Mesenchymal stem cell (in vitro differentiated cells and primary cell): ENCODE results near the gene RHOB.
"Not testable (repeated sequence)": the region's sequence is repeated elsewhere in the genome, so short reads cannot be mapped to it uniquely, and the experiment has no call there.

Experiments
- DNase-seq: peaks from one replicate; pipeline ENCODE4 v3.0.0-alpha.2; 2013
- H2AFZ ChIP-seq: one replicate; pipeline ENCODE4 v1.6.1; 2013; ENCODE audit warnings: low read depth, mild to moderate bottlenecking, control low read depth, inconsistent platforms, low read length, moderate library complexity
- H2AK5ac ChIP-seq: 2 replicates; pipeline ENCODE4 v1.6.1; 2013; ENCODE audit warnings: low read length, moderate library complexity, mild to moderate bottlenecking, inconsistent platforms; ENCODE audit not compliant: severe bottlenecking
- H2BK120ac ChIP-seq: one replicate; pipeline ENCODE4 v1.6.1; 2013; ENCODE audit warnings: low read depth, mild to moderate bottlenecking, inconsistent platforms, low read length, moderate library complexity
- H2BK12ac ChIP-seq, 2 experiments: one replicate each; pipeline ENCODE4 v1.6.1; 2013; ENCODE audit warnings: inconsistent platforms in 2 of 2, low read length in 2 of 2, mild to moderate bottlenecking in 2 of 2, moderate library complexity in 2 of 2, control low read depth in 1 of 2
- H2BK15ac ChIP-seq: one replicate; pipeline ENCODE4 v1.6.1; 2013; ENCODE audit warnings: mild to moderate bottlenecking, low read depth, inconsistent platforms; ENCODE audit not compliant: poor library complexity, severe bottlenecking
- H2BK5ac ChIP-seq: 2 replicates; pipeline ENCODE4 v1.6.1; 2013; ENCODE audit warnings: low read depth, mild to moderate bottlenecking, low read length, control low read depth, inconsistent platforms; ENCODE audit not compliant: poor library complexity, severe bottlenecking
- H3K14ac ChIP-seq, 2 experiments: one replicate each; pipeline ENCODE4 v1.6.1; 2013; ENCODE audit warnings: inconsistent platforms in 2 of 2, low read length in 2 of 2, control low read depth in 1 of 2, mild to moderate bottlenecking in 1 of 2, moderate library complexity in 1 of 2
- H3K18ac ChIP-seq, 2 experiments: one replicate each; pipeline ENCODE4 v1.6.1; 2013; ENCODE audit warnings: inconsistent platforms in 2 of 2, low read length in 2 of 2, control low read depth in 1 of 2, low read depth in 1 of 2, mild to moderate bottlenecking in 1 of 2
- H3K23ac ChIP-seq, 2 experiments: one replicate each; pipeline ENCODE4 v1.6.1; 2013; ENCODE audit warnings: inconsistent platforms in 2 of 2, low read length in 2 of 2, mild to moderate bottlenecking in 2 of 2, moderate library complexity in 2 of 2, control low read depth in 1 of 2
- H3K27ac ChIP-seq: 2 replicates; pipeline ENCODE4 v1.5.1; 2013; ENCODE audit warnings: mild to moderate bottlenecking, moderate library complexity, low read length, control low read depth, inconsistent platforms; ENCODE audit not compliant: poor library complexity, severe bottlenecking
- H3K27me3 ChIP-seq, 2 experiments: 2 replicates each; pipeline versions ENCODE4 v1.6.1 to v1.7.0; 2013; ENCODE audit warnings: low read length in 2 of 2, mild to moderate bottlenecking in 2 of 2, moderate library complexity in 2 of 2, control low read depth in 1 of 2, inconsistent platforms in 1 of 2; ENCODE audit not compliant: control insufficient read depth in 1 of 2, insufficient read depth in 1 of 2
- H3K36me3 ChIP-seq, 2 experiments: 2 replicates each; pipeline versions ENCODE4 v1.6.1 to v1.7.0; 2013; ENCODE audit warnings: low read length in 2 of 2, control low read depth in 1 of 2, inconsistent platforms in 1 of 2, low read depth in 1 of 2, mild to moderate bottlenecking in 1 of 2; ENCODE audit not compliant: insufficient read depth in 2 of 2, control insufficient read depth in 1 of 2
- H3K4ac ChIP-seq, 2 experiments: one replicate each; pipeline ENCODE4 v1.6.1; 2013; ENCODE audit warnings: inconsistent platforms in 2 of 2, low read length in 2 of 2, mild to moderate bottlenecking in 2 of 2, moderate library complexity in 2 of 2, control low read depth in 1 of 2, low read depth in 1 of 2
- H3K4me1 ChIP-seq: 2 replicates; pipeline ENCODE4 v1.6.1; 2013; ENCODE audit warnings: low read depth, low read length, control low read depth; ENCODE audit not compliant: control insufficient read depth, insufficient read depth
- H3K4me2 ChIP-seq: 2 replicates; pipeline ENCODE4 v1.6.1; 2013; ENCODE audit warnings: low read length, mild to moderate bottlenecking, inconsistent platforms; ENCODE audit not compliant: poor library complexity, severe bottlenecking
- H3K4me3 ChIP-seq, 2 experiments: 2 replicates each; pipeline versions ENCODE4 v1.5.1 to v1.7.0; 2013; ENCODE audit warnings: low read length in 2 of 2, mild to moderate bottlenecking in 2 of 2, control low read depth in 1 of 2, low read depth in 1 of 2; ENCODE audit not compliant: insufficient read depth in 1 of 2
- H3K79me1 ChIP-seq: replicated peaks from 2 replicates; pipeline ENCODE4 v1.6.1; 2013; ENCODE audit warnings: mild to moderate bottlenecking, control low read depth, low read length, inconsistent platforms; ENCODE audit not compliant: poor library complexity, severe bottlenecking
- H3K9ac ChIP-seq: 2 replicates; pipeline ENCODE4 v1.7.0; 2013; ENCODE audit warnings: mild to moderate bottlenecking, low read length, moderate library complexity
- H3K9me3 ChIP-seq: 2 replicates; pipeline ENCODE4 v1.7.0; 2013; ENCODE audit warnings: mild to moderate bottlenecking, low read length; ENCODE audit not compliant: control insufficient read depth
- H4K8ac ChIP-seq: one replicate; pipeline ENCODE4 v1.6.1; 2013; ENCODE audit warnings: inconsistent platforms, mild to moderate bottlenecking, low read length, moderate library complexity
- H4K91ac ChIP-seq: one replicate; pipeline ENCODE4 v1.6.1; 2013; ENCODE audit warnings: mild to moderate bottlenecking, low read length, inconsistent platforms
- WGBS: methylation state at CpG from one replicate; pipeline ENCODE4 v1.1.7; 2013; ENCODE audit warnings: mixed read lengths; 5-methylcytosine and 5-hydroxymethylcytosine counted together

RHOB gene

GRCh38 chr2:20415511-20415918 is 31.4 kb upstream of the RHOB start:
- H3K9ac ChIP-seq: no peak overlapping the region
- H3K23ac ChIP-seq: no peak overlapping the region
- no peak overlapping the region for H2AFZ ChIP-seq
- WGBS: 51% methylated on average over 2 of the region's 2 CpGs
- no peak overlapping the region for H2BK5ac ChIP-seq
- H3K4me2 ChIP-seq: no peak overlapping the region
- no peak overlapping the region for H2AK5ac ChIP-seq
- H3K36me3 ChIP-seq: no peaks in the 10 kb centered on the region
- peak overlapping the region; percentile 52 for H4K8ac ChIP-seq
- no peaks in the 10 kb centered on the region for H3K79me1 ChIP-seq
- H4K91ac ChIP-seq: peak overlapping the region; percentile 52
- no peaks in the 10 kb centered on the region for H3K4me1 ChIP-seq
- H3K14ac ChIP-seq: no peak overlapping the region
- no peak overlapping the region for H3K4ac ChIP-seq
- H3K18ac ChIP-seq: peak overlapping the region; percentile 74 to 79
- no peak for DNase-seq
- H3K27me3 ChIP-seq: no peaks in the 10 kb centered on the region
- no peak overlapping the region for H3K27ac ChIP-seq
- H2BK120ac ChIP-seq: peak overlapping the region; percentile 44
- peaks cover 2% of the 10 kb centered on the region for H3K9me3 ChIP-seq
- H2BK12ac ChIP-seq: peak overlapping the region; percentile 45 to 69
- no peak overlapping the region for H2BK15ac ChIP-seq
- H3K4me3 ChIP-seq: no peak overlapping the region

GRCh38 chr2:20416723-20417122 is 30.2 kb upstream of the RHOB start:
- Histone ChIP-seq H3K18ac (no peak overlapping the region), H2AK5ac (no peak overlapping the region), H3K9ac (no peak overlapping the region), H2BK15ac (no peak overlapping the region), H3K27ac (no peak overlapping the region), H3K23ac (no peak overlapping the region), H3K4me2 (no peak overlapping the region), H4K91ac (no peak overlapping the region), H2AFZ (no peak overlapping the region), H4K8ac (no peak overlapping the region), H3K27me3 (no peaks in the 10 kb centered on the region), H3K4ac (no peak overlapping the region), H3K4me3 (no peak overlapping the region), H3K79me1 (no peaks in the 10 kb centered on the region), H3K36me3 (no peaks in the 10 kb centered on the region), H2BK5ac (no peak overlapping the region), H3K9me3 (no peaks in the 10 kb centered on the region), H3K14ac (no peak overlapping the region), H2BK120ac (no peak overlapping the region), H2BK12ac (no peak overlapping the region), H3K4me1 (no peaks in the 10 kb centered on the region)
- WGBS: 84% methylated on average over 1 of the region's 1 CpG
- no peak for DNase-seq

GRCh38 chr2:20417230-20417821 is 29.5 kb upstream of the RHOB start:
- not testable (repeated sequence) for H3K27me3 ChIP-seq, H2AFZ ChIP-seq, H2BK15ac ChIP-seq, H2BK5ac ChIP-seq, H2AK5ac ChIP-seq, DNase-seq, H3K36me3 ChIP-seq, H2BK120ac ChIP-seq, H3K18ac ChIP-seq, H4K8ac ChIP-seq, H3K4me1 ChIP-seq, H3K9me3 ChIP-seq, H3K9ac ChIP-seq, H3K79me1 ChIP-seq, H2BK12ac ChIP-seq, H3K4me2 ChIP-seq, H4K91ac ChIP-seq, H3K23ac ChIP-seq, H3K4ac ChIP-seq, H3K27ac ChIP-seq, H3K4me3 ChIP-seq, H3K14ac ChIP-seq
- WGBS: 96% methylated on average over 4 of the region's 5 CpGs

- Histone ChIP-seq H2BK15ac (no peak overlapping the region), H2AK5ac (no peak overlapping the region), H3K9me3 (no peaks in the 10 kb centered on the region), H3K9ac (peak overlapping the region; percentile 66), H4K91ac (no peak overlapping the region), H3K18ac (no peak overlapping the region), H3K79me1 (no peaks in the 10 kb centered on the region), H2BK120ac (peak overlapping the region; percentile 29), H3K23ac (no peak overlapping the region), H3K27me3 (no peaks in the 10 kb centered on the region), H2BK5ac (no peak overlapping the region), H3K4me1 (peaks cover 6% of the 10 kb centered on the region), H3K4me3 (no peak overlapping the region), H2BK12ac (no peak overlapping the region), H4K8ac (no peak overlapping the region), H3K4me2 (no peak overlapping the region), H2AFZ (no peak overlapping the region), H3K27ac (no peak overlapping the region), H3K4ac (peak overlapping the region in 1 of 2 experiments; percentile 43), H3K36me3 (no peaks in the 10 kb centered on the region), H3K14ac (no peak overlapping the region)
- DNase-seq: no peak
- WGBS: 92% methylated on average over 1 of the region's 3 CpGs
Measured at GRCh38 chr2:20418519-20418918, 28.4 kb upstream of the RHOB start.
